T47D (cell line): Measurements from ENCODE around the gene PLCG2.

Source experiments
- DNase-seq, 2 experiments: peaks; one replicate each; pipeline versions ENCODE4 v3.0.0 to v3.0.0-alpha.2; 2011 to 2012; ENCODE audit warnings: low read depth in 1 of 2, low spot score in 1 of 2
- JUND ChIP-seq: IDR thresholded peaks from 2 replicates; pipeline ENCODE4 v1.6.1; 2012; ENCODE audit warnings: low read depth
- in situ Hi-C: cut with HindIII; loops from 2 replicates; pipeline ENCODE4 v1.10.0; 2016; ENCODE audit warnings: low sequenced_read_pairs, low pct_unique_long_range_greater_than_20kb

Gene PLCG2

GRCh38 chr16:81803332-81803731, 24.2 kb downstream of the PLCG2 start:
- in situ Hi-C loops = no loop called here
- no peak for TF ChIP-seq JUND
- DNase-seq = no peak

GRCh38 chr16:81804134-81804610, 25.1 kb downstream of the PLCG2 start:
- in situ Hi-C loops = no loop called here
- TF ChIP-seq JUND = no peak
- DNase-seq = no peak

- TF ChIP-seq JUND = no peak
These were observed 27.6 kb downstream of the PLCG2 start for GRCh38 chr16:81806696-81807095.

GRCh38 chr16:81807767-81808358, 28.8 kb downstream of the PLCG2 start:
- in situ Hi-C loops = no loop called here
- no peak for TF ChIP-seq JUND
- no peak for DNase-seq

More at GRCh38 chr16:81806696-81807095, 27.6 kb downstream of the PLCG2 start:
- in situ Hi-C loops = no loop called here
- no peak for DNase-seq

GRCh38 chr16:81808933-81809480, 29.9 kb downstream of the PLCG2 start:
- no peak for TF ChIP-seq JUND
- in situ Hi-C loops = no loop called here
- DNase-seq = no peak

GRCh38 chr16:81809567-81809966, 30.5 kb downstream of the PLCG2 start:
- TF ChIP-seq JUND = no peak
- in situ Hi-C loops = no loop called here

GRCh38 chr16:81810361-81810760, 31.3 kb downstream of the PLCG2 start:
- DNase-seq = no peak
- in situ Hi-C loops = no loop called here
- TF ChIP-seq JUND = no peak

More at GRCh38 chr16:81809567-81809966, 30.5 kb downstream of the PLCG2 start:
- DNase-seq = no peak

GRCh38 chr16:81810894-81811538, 31.9 kb downstream of the PLCG2 start:
- no peak for DNase-seq
- in situ Hi-C loops = no loop called here
- TF ChIP-seq JUND = no peak

- DNase-seq = no peak
- no peak for TF ChIP-seq JUND
- in situ Hi-C loops = no loop called here
These were observed 34.6 kb downstream of the PLCG2 start for GRCh38 chr16:81813648-81814047.

- in situ Hi-C loops = no loop called here
- no peak for TF ChIP-seq JUND
- no peak for DNase-seq
These were observed 35.8 kb downstream of the PLCG2 start for GRCh38 chr16:81814751-81815428.

- in situ Hi-C loops = no loop called here
- no peak for TF ChIP-seq JUND
- no peak for DNase-seq
These were observed 36.3 kb downstream of the PLCG2 start for GRCh38 chr16:81815429-81815766.

GRCh38 chr16:81816351-81816750, 37.3 kb downstream of the PLCG2 start:
- DNase-seq = no peak
- in situ Hi-C loops = no loop called here
- TF ChIP-seq JUND = no peak

GRCh38 chr16:81816793-81817210, 37.7 kb downstream of the PLCG2 start:
- DNase-seq = no peak
- no peak for TF ChIP-seq JUND
- in situ Hi-C loops = no loop called here
